ENCODE measurements around the gene PHACTR2.
"Not testable (repeated sequence)": the region's sequence is repeated elsewhere in the genome, so short reads cannot be mapped to it uniquely, and the experiment has no call there.

Gene PHACTR2

GRCh38 chr6:143700684-143701348, 23.1 kb downstream of the PHACTR2 start:
- no peak for DNase-seq

- DNase-seq = no peak
These were observed 23.8 kb downstream of the PHACTR2 start for GRCh38 chr6:143701349-143702234.

GRCh38 chr6:143705569-143705968, 27.8 kb downstream of the PHACTR2 start:
- no peak for DNase-seq

GRCh38 chr6:143707697-143708096, 29.9 kb downstream of the PHACTR2 start:
- no peak for DNase-seq

GRCh38 chr6:143708889-143709288, 31.1 kb downstream of the PHACTR2 start:
- DNase-seq = no peak

- no peak for DNase-seq
These were observed 33.9 kb downstream of the PHACTR2 start for GRCh38 chr6:143711714-143712113.

GRCh38 chr6:143718472-143718871, 40.7 kb downstream of the PHACTR2 start:
- DNase-seq = no peak

- DNase-seq = no peak
These were observed 43.9 kb downstream of the PHACTR2 start for GRCh38 chr6:143721642-143722041.

GRCh38 chr6:143724876-143725275, 47.1 kb downstream of the PHACTR2 start:
- DNase-seq = no peak

- DNase-seq = no peak
These were observed 48.4 kb downstream of the PHACTR2 start for GRCh38 chr6:143726015-143726647.

GRCh38 chr6:143727035-143727434, 49.3 kb downstream of the PHACTR2 start:
- no peak for DNase-seq

GRCh38 chr6:143731789-143732188, 54.0 kb downstream of the PHACTR2 start:
- no peak for DNase-seq

- no peak for DNase-seq
These were observed 54.8 kb downstream of the PHACTR2 start for GRCh38 chr6:143732536-143732935.

GRCh38 chr6:143733510-143733909, 55.7 kb downstream of the PHACTR2 start:
- DNase-seq = no peak

- DNase-seq = no peak
These were observed 56.9 kb downstream of the PHACTR2 start for GRCh38 chr6:143734641-143735063.

- not testable (repeated sequence) for DNase-seq
These were observed 60.4 kb downstream of the PHACTR2 start for GRCh38 chr6:143738072-143738690.

- DNase-seq = no peak
These were observed 61.6 kb downstream of the PHACTR2 start for GRCh38 chr6:143739341-143739851.

- DNase-seq = no peak
These were observed 62.4 kb downstream of the PHACTR2 start for GRCh38 chr6:143740213-143740612.

GRCh38 chr6:143741480-143741879, 63.7 kb downstream of the PHACTR2 start:
- DNase-seq = no peak

GRCh38 chr6:143742070-143742954, 64.5 kb downstream of the PHACTR2 start:
- no peak for DNase-seq

- DNase-seq = no peak
These were observed 65.1 kb downstream of the PHACTR2 start for GRCh38 chr6:143742955-143743255.

Measured in activated CD4-positive, alpha-beta T cell treated with anti-CD3 and anti-CD28 coated beads, Interleukin-2, Interleukin-6, amounts not matched to agents 100 ng/mL and 50 ng/mL, durations not matched to agents 16 hours and 8 hours (primary cell).